Measurements from ENCODE around the gene CFHR2. TPM values are rescaled to one million over a fixed set of nuclear protein-coding genes. Genes with fewer than 3 reads are reported as not detected.

The CFHR2 gene
- total RNA-seq, 2 experiments from 2014 or later, result not detected

- Histone ChIP-seq H3K27ac (ENCODE audit: low read depth, low read length, poor library complexity, severe bottlenecking) (no peak overlapping the region), H3K4me2 (ENCODE audit: low read length) (no peak overlapping the region), H3K4me3 (ENCODE audit: low read depth, low read length, poor library complexity, severe bottlenecking) (no peak overlapping the region), H3K79me2 (ENCODE audit: insufficient read depth, low read depth, low read length) (no peaks in the 10 kb centered on the region), H3K36me3 (ENCODE audit: insufficient read depth, low read length) (no peaks in the 10 kb centered on the region), H3K9me3 (ENCODE audit: low read length) (no peaks in the 10 kb centered on the region), H3K4me1 (ENCODE audit: insufficient read depth, low read length, poor library complexity, severe bottlenecking) (no peaks in the 10 kb centered on the region), H4K20me1 (ENCODE audit: insufficient read depth, low read length) (no peaks in the 10 kb centered on the region), H2AFZ (ENCODE audit: low read length) (no peak overlapping the region), H3K9me2 (ENCODE audit: insufficient read depth, low read length) (no peaks in the 10 kb centered on the region)
- intact Hi-C loops (cut with micrococcal nuclease; ENCODE audit: unreplicated experiment), result no loop called here
- ChIA-PET CTCF (ENCODE audit: unreplicated experiment) (no interaction called here), POLR2A (interaction anchor here (0.7 to 1.3 kb wide), 2 partner anchors 12 to 20 kb away, joined by 4 to 5 read pairs; partner anchors contain the start of gene CFHR5)
- DNase-seq (ENCODE audit: low spot score), result no peak
- TF ChIP-seq EZH2phosphoT487 (IDR thresholded peaks at IDR 0.05; ENCODE audit: borderline replicate concordance, low read depth, low read length), result no peak
- TF ChIP-seq CTCF (conservative IDR thresholded peaks at IDR 0.05; ENCODE audit: low read length), result no peak
- no TSS peak for BruUV-seq (replicated peaks)
Observed at GRCh38 chr1:196997423-196997822, 53.9 kb downstream of the CFHR2 start.

GRCh38 chr1:197001828-197002227 lies 58.3 kb downstream of the CFHR2 start:
- CTCF ChIA-PET (ENCODE audit: unreplicated experiment), result no interaction called here

More at GRCh38 chr1:197001828-197002227, 58.3 kb downstream of the CFHR2 start:
- no TSS peak for BruUV-seq (replicated peaks)
- intact Hi-C loops (cut with micrococcal nuclease; ENCODE audit: unreplicated experiment), result no loop called here
- Histone ChIP-seq H3K79me2 (ENCODE audit: insufficient read depth, low read depth, low read length) (no peaks in the 10 kb centered on the region), H4K20me1 (ENCODE audit: insufficient read depth, low read length) (no peaks in the 10 kb centered on the region), H3K4me1 (ENCODE audit: insufficient read depth, low read length, poor library complexity, severe bottlenecking) (no peaks in the 10 kb centered on the region), H3K36me3 (ENCODE audit: insufficient read depth, low read length) (no peaks in the 10 kb centered on the region), H3K9me2 (ENCODE audit: insufficient read depth, low read length) (no peaks in the 10 kb centered on the region), H3K27ac (ENCODE audit: low read depth, low read length, poor library complexity, severe bottlenecking) (no peak overlapping the region), H3K4me3 (ENCODE audit: low read depth, low read length, poor library complexity, severe bottlenecking) (no peak overlapping the region), H2AFZ (ENCODE audit: low read length) (no peak overlapping the region), H3K9me3 (ENCODE audit: low read length) (no peaks in the 10 kb centered on the region), H3K4me2 (ENCODE audit: low read length) (no peak overlapping the region)
- no peak for DNase-seq (ENCODE audit: low spot score)
- POLR2A ChIA-PET, result no interaction called here
- no peak for TF ChIP-seq EZH2phosphoT487 (IDR thresholded peaks at IDR 0.05; ENCODE audit: borderline replicate concordance, low read depth, low read length)
- no peak for TF ChIP-seq CTCF (conservative IDR thresholded peaks at IDR 0.05; ENCODE audit: low read length)

Measured in OCI-LY7 (cell line).